HL-60 (cell line): ENCODE results near the gene BARHL1.

Experiments used
- DNase-seq, 2 experiments: peaks; one replicate each; pipeline ENCODE4 v3.0.0-alpha.2; 2010 to 2020; ENCODE audit warnings: low read depth in 1 of 2, low spot score in 1 of 2
- H3K27ac ChIP-seq: fragments of 250-450 bp; sonication (Bioruptor Pico); replicated peaks from 2 replicates; pipeline ENCODE4 v1.5.1; 2020; ENCODE audit warnings: mild to moderate bottlenecking, moderate library complexity
- H3K27me3 ChIP-seq: fragments of 250-450 bp; sonication (Bioruptor Pico); 2 replicates; pipeline ENCODE4 v1.5.1; 2021; ENCODE audit warnings: mild to moderate bottlenecking, moderate library complexity; ENCODE audit not compliant: insufficient read depth, poor library complexity, severe bottlenecking
- H3K4me3 ChIP-seq: replicated peaks from 2 replicates; pipeline ENCODE4 v1.5.1; 2011; ENCODE audit warnings: mild to moderate bottlenecking, control low read depth, low read length; ENCODE audit not compliant: insufficient read depth
- CTCF ChIP-seq: IDR thresholded peaks from one replicate; pipeline ENCODE4 v1.5.1; 2011; ENCODE audit warnings: low read length, control low read depth, inconsistent platforms; ENCODE audit not compliant: insufficient read depth
- GABPA ChIP-seq: IDR thresholded peaks from 2 replicates; pipeline ENCODE4 v1.6.1; 2012; ENCODE audit warnings: low read depth
- POLR2AphosphoS5 ChIP-seq: IDR thresholded peaks from 2 replicates; pipeline ENCODE4 v1.6.1; 2012; ENCODE audit warnings: low read depth
- SPI1 ChIP-seq: IDR thresholded peaks from 2 replicates; pipeline ENCODE4 v1.6.1; 2012; ENCODE audit warnings: low read depth, mild to moderate bottlenecking, borderline replicate concordance
- TF ChIP-seq, protein P1 (sequence below): IDR thresholded peaks from 2 replicates; pipeline ENCODE4 v1.6.1; 2012; ENCODE audit warnings: low read depth; ENCODE audit not compliant: insufficient replicate concordance

BARHL1 gene

DNA sequence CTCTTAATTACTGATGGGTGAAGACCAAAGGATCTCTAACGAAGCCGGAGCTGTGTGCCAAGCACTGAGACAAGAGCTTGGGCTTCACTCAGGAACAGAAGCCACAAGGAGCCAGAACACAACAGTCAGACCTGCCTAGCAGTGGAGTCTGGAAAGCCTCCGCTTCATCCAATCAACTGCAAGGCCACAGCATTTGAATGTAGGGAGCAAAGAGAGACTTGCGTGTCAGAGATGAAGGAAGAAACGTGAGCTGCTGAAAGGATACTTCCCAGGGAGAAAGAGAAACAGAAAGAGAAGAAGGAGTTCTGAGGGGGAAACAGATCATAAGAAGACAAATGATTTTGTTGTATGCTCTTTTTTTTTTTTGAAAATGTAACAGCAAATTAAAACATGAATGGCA is 43.9 kb downstream of the BARHL1 start:
- Histone ChIP-seq H3K4me3 (no peak overlapping the region), H3K27ac (no peak overlapping the region), H3K27me3 (no peaks in the 10 kb centered on the region)
- no peak for DNase-seq
- no peak for TF ChIP-seq SPI1
- no peak for TF ChIP-seq GABPA
- TF ChIP-seq POLR2AphosphoS5, result no peak
- TF ChIP-seq, protein P1, sequence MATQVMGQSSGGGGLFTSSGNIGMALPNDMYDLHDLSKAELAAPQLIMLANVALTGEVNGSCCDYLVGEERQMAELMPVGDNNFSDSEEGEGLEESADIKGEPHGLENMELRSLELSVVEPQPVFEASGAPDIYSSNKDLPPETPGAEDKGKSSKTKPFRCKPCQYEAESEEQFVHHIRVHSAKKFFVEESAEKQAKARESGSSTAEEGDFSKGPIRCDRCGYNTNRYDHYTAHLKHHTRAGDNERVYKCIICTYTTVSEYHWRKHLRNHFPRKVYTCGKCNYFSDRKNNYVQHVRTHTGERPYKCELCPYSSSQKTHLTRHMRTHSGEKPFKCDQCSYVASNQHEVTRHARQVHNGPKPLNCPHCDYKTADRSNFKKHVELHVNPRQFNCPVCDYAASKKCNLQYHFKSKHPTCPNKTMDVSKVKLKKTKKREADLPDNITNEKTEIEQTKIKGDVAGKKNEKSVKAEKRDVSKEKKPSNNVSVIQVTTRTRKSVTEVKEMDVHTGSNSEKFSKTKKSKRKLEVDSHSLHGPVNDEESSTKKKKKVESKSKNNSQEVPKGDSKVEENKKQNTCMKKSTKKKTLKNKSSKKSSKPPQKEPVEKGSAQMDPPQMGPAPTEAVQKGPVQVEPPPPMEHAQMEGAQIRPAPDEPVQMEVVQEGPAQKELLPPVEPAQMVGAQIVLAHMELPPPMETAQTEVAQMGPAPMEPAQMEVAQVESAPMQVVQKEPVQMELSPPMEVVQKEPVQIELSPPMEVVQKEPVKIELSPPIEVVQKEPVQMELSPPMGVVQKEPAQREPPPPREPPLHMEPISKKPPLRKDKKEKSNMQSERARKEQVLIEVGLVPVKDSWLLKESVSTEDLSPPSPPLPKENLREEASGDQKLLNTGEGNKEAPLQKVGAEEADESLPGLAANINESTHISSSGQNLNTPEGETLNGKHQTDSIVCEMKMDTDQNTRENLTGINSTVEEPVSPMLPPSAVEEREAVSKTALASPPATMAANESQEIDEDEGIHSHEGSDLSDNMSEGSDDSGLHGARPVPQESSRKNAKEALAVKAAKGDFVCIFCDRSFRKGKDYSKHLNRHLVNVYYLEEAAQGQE, result no peak
- TF ChIP-seq CTCF, result no peak

- H3K27me3 ChIP-seq, result no peaks in the 10 kb centered on the region
- H3K4me3 ChIP-seq, result no peak overlapping the region
- no peak for DNase-seq
- no peak overlapping the region for H3K27ac ChIP-seq
- TF ChIP-seq CTCF (no peak), SPI1 (no peak), POLR2AphosphoS5 (no peak)
- TF ChIP-seq, protein P1, result no peak
Observed at GRCh38 chr9:132627106-132627505, 44.7 kb downstream of the BARHL1 start.

GRCh38 chr9:132627594-132627993 is 45.2 kb downstream of the BARHL1 start:
- H3K27me3 ChIP-seq, result no peaks in the 10 kb centered on the region
- H3K4me3 ChIP-seq, result no peak overlapping the region
- DNase-seq, result no peak
- no peak overlapping the region for H3K27ac ChIP-seq
- TF ChIP-seq SPI1 (no peak), GABPA (no peak), CTCF (no peak), POLR2AphosphoS5 (no peak)
- TF ChIP-seq, protein P1, result no peak
